CD4-positive, alpha-beta T cell (primary cell): Measurements from ENCODE around the gene AIF1. TPM values are rescaled to one million over a fixed set of nuclear protein-coding genes. Genes with fewer than 3 reads are reported as not detected.

Source experiments
- ATAC-seq: fragments of 200-7000 bp; cut with Tn5 transposase; one replicate; pipeline ENCODE4 v1.10.0; 2022; ENCODE audit warnings: mild to moderate bottlenecking; ENCODE audit not compliant: poor library complexity
- CTCF ChIA-PET: fragments of 350-600 bp; sonication (Branson Sonifier 250); formaldehyde crosslinking; loops from one replicate; lab custom pipeline; 2021; ENCODE audit warnings: antibody characterized with exemption, inconsistent platforms; lab: Charles Lee
- POLR2A ChIA-PET: fragments of 350-600 bp; sonication (Branson Sonifier 250); formaldehyde crosslinking; loops from one replicate; lab custom pipeline; 2021; ENCODE audit warnings: antibody characterized with exemption, inconsistent platforms; lab: Charles Lee
- DNase-seq, 14 experiments: peaks; one replicate each; pipeline ENCODE4 v3.0.0-alpha.2; 2013 to 2020; ENCODE audit warnings: mixed read lengths in 2 of 14
- H3K27ac ChIP-seq, 2 donors: one replicate each; pipeline versions ENCODE4 v1.5.1 to v1.7.0; 2013; ENCODE audit warnings: low read length in 2 of 2, low read depth in 1 of 2, mild to moderate bottlenecking in 1 of 2
- H3K27me3 ChIP-seq, 2 experiments: 1 replicate in 1 of 2; 2 replicates in 1 of 2; pipeline versions ENCODE4 v1.6.1 to v1.7.0; 2013; ENCODE audit warnings: low read length in 2 of 2, control low read depth in 1 of 2, mild to moderate bottlenecking in 1 of 2, moderate library complexity in 1 of 2; ENCODE audit not compliant: insufficient read depth in 2 of 2, control insufficient read depth in 1 of 2
- H3K36me3 ChIP-seq: one replicate; pipeline ENCODE4 v1.6.1; 2013; ENCODE audit warnings: low read length, control low read depth; ENCODE audit not compliant: insufficient read depth
- H3K4me1 ChIP-seq: one replicate; pipeline ENCODE4 v1.6.1; 2013; ENCODE audit warnings: low read length, control low read depth; ENCODE audit not compliant: insufficient read depth
- H3K4me3 ChIP-seq: one replicate; pipeline ENCODE4 v1.5.1; 2013; ENCODE audit warnings: mild to moderate bottlenecking, low read length, moderate library complexity
- H3K9me3 ChIP-seq, 2 experiments: 1 replicate in 1 of 2; 2 replicates in 1 of 2; pipeline versions ENCODE4 v1.6.1 to v1.7.0; 2013; ENCODE audit warnings: low read length in 2 of 2, mild to moderate bottlenecking in 2 of 2, control low read depth in 1 of 2, moderate library complexity in 1 of 2; ENCODE audit not compliant: control insufficient read depth in 1 of 2, insufficient read depth in 1 of 2
- H3K27ac Mint-ChIP-seq: one replicate; pipeline ENCODE4 v1.8.0; 2020; ENCODE audit warnings: mixed read lengths
- H3K27me3 Mint-ChIP-seq: one replicate; pipeline ENCODE4 v1.8.0; 2021; ENCODE audit warnings: mixed read lengths
- H3K36me3 Mint-ChIP-seq: one replicate; pipeline ENCODE4 v1.8.0; 2021; ENCODE audit warnings: low read depth, mixed read lengths
- H3K4me1 Mint-ChIP-seq: one replicate; pipeline ENCODE4 v1.8.0; 2021; ENCODE audit warnings: low read depth, mixed read lengths
- H3K4me3 Mint-ChIP-seq: one replicate; pipeline ENCODE4 v1.8.0; 2020; ENCODE audit warnings: mild to moderate bottlenecking, mixed read lengths
- H3K9me3 Mint-ChIP-seq: one replicate; pipeline ENCODE4 v1.8.0; 2020; ENCODE audit warnings: mixed read lengths
- intact Hi-C, 2 experiments: fragments of 100-400 bp; cut with DNase I in 1 of 2; cut with micrococcal nuclease in 1 of 2; formaldehyde crosslinking; loops; one replicate each; pipeline versions ENCODE4 v1.15.1 to v1.9.0; 2023 to 2025; cut with DNase I, micrococcal nuclease
- total RNA-seq, 174 experiments: library from RNA in 2 of 174; stranded (reverse) in 2 of 174; gene quantifications; one replicate each; pipeline ENCODE4 v1.2.3 and lab custom pipeline; 2021 to 2026
- TF ChIP-seq, protein P1 (sequence below): fragments of 200-600 bp; IDR thresholded peaks from one replicate; pipeline ENCODE4 v1.8.0; 2022; ENCODE audit warnings: antibody characterized with exemption, mild to moderate bottlenecking

Gene AIF1
- total RNA-seq, 2 experiments from 2014 or later, result 31.8 to 35.5 TPM

- H3K9me3 Mint-ChIP-seq, result no peaks in the 10 kb centered on the region
- intact Hi-C loops, result loop anchor here in 1 of 2 experiments (5.0 to 10.0 kb wide), 3 partner anchors 533 to 1543 kb away; partner anchors contain the start of genes ABCF1, GPSM3, HSD17B8 and PBX2
- H3K36me3 Mint-ChIP-seq, result peaks cover 75% of the 10 kb centered on the region
- TF ChIP-seq, protein P1, sequence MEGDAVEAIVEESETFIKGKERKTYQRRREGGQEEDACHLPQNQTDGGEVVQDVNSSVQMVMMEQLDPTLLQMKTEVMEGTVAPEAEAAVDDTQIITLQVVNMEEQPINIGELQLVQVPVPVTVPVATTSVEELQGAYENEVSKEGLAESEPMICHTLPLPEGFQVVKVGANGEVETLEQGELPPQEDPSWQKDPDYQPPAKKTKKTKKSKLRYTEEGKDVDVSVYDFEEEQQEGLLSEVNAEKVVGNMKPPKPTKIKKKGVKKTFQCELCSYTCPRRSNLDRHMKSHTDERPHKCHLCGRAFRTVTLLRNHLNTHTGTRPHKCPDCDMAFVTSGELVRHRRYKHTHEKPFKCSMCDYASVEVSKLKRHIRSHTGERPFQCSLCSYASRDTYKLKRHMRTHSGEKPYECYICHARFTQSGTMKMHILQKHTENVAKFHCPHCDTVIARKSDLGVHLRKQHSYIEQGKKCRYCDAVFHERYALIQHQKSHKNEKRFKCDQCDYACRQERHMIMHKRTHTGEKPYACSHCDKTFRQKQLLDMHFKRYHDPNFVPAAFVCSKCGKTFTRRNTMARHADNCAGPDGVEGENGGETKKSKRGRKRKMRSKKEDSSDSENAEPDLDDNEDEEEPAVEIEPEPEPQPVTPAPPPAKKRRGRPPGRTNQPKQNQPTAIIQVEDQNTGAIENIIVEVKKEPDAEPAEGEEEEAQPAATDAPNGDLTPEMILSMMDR, result no peak
- H3K4me1 Mint-ChIP-seq, result peaks cover 74% of the 10 kb centered on the region
- Histone ChIP-seq H3K4me3 (no peak overlapping the region), H3K36me3 (peaks cover 46% of the 10 kb centered on the region), H3K27me3 (no peaks in the 10 kb centered on the region), H3K9me3 (no peaks in the 10 kb centered on the region), H3K4me1 (peaks cover 78% of the 10 kb centered on the region), H3K27ac (no peak overlapping the region)
- CTCF ChIA-PET, result interaction anchor here (1.2 to 2.7 kb wide), 2 partner anchors 9 to 10 kb away, joined by 5 to 9 read pairs; partner anchors contain the start of gene BAG6
- H3K27me3 Mint-ChIP-seq, result no peaks in the 10 kb centered on the region
- POLR2A ChIA-PET, result interaction anchor here (0.7 to 7.9 kb wide), 5 partner anchors 9 to 94 kb away, joined by 3 to 250 read pairs (median 3); partner anchors contain the start of genes ABHD16A, APOM, BAG6 and PRRC2A
- H3K27ac Mint-ChIP-seq, result peak overlapping the region; percentile 94
- ATAC-seq (no peak), DNase-seq (peak in 1 of 14 experiments; percentile 25)
- peak overlapping the region; percentile 95 for H3K4me3 Mint-ChIP-seq
Measured at GRCh38 chr6:31662124-31662723, 47.2 kb downstream of the AIF1 start.

DNA sequence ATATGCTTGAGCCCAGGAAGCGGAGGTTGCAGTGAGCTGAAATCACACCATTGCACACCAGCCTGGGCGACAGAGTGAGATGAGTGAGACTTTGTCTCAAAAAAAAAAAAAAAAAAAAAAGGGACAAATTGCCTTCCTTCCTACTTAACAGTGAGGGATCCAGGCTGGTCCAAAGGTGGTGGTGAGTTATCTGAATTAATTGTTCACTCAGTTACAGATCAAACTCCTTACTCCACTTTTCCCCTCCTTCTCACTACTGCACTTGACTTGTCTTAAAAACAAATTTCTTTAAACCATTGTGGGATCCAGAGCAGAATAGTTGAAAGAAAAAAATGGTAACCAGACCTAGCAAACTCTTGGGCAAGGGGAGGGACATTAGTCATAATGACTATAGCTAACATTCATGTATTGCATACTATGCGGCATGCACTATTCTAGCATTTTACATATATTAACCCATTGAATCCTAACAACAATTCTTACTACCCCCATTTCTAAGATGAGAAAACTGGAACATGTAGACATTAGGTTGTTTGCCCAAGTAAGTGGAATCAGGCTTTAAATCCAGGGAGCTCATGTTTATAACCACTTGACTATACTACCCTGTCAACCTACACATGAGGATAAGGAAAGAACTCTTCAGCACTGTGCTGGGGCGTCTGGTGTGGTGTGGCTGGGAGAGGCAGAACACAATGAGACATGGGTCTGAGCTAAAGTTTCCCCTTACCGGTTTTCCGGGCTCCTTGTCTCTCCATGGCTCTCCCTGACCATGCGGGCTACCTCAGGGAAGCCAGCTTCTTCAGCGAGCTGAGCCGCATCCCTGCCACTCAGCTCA lies 48.3 kb downstream of the AIF1 start:
- TF ChIP-seq, protein P1, result no peak
- intact Hi-C loops, result loop anchor here in 1 of 2 experiments (5.0 to 10.0 kb wide), 3 partner anchors 531 to 1541 kb away; partner anchors contain the start of genes ABCF1, GPSM3, HSD17B8 and PBX2
- peaks cover 47% of the 10 kb centered on the region for H3K36me3 ChIP-seq
- ChIA-PET POLR2A (interaction anchor here (0.9 to 7.9 kb wide), 8 partner anchors 10 to 529 kb away, joined by 3 to 250 read pairs (median 6); partner anchors contain the start of genes ABHD16A, APOM, BAG6 and GPSM3), CTCF (interaction anchor here (1.2 kb wide), 1 partner anchor 10 kb away, joined by 5 read pairs; the partner anchor contains the start of gene BAG6)
- no peaks in the 10 kb centered on the region for H3K27me3 ChIP-seq
- no peak for ATAC-seq
- H3K27ac ChIP-seq, result no peak overlapping the region
- peaks cover 77% of the 10 kb centered on the region for H3K36me3 Mint-ChIP-seq
- H3K4me1 Mint-ChIP-seq, result peaks cover 72% of the 10 kb centered on the region
- H3K4me3 Mint-ChIP-seq, result peak overlapping the region; percentile 95
- peak overlapping the region; percentile 97 for H3K27ac Mint-ChIP-seq
- peaks cover 74% of the 10 kb centered on the region for H3K4me1 ChIP-seq
- no peaks in the 10 kb centered on the region for H3K9me3 Mint-ChIP-seq
- H3K9me3 ChIP-seq, result no peaks in the 10 kb centered on the region
- peak overlapping the region; percentile 79 for H3K4me3 ChIP-seq
- H3K27me3 Mint-ChIP-seq, result no peaks in the 10 kb centered on the region
- no peak for DNase-seq
